Measurements from ENCODE around the gene TMBIM6.
"Not testable (repeated sequence)": the region's sequence is repeated elsewhere in the genome, so short reads cannot be mapped to it uniquely, and the experiment has no call there.

The TMBIM6 gene

GRCh38 chr12:49707128-49707811 lies 34.1 kb upstream of the TMBIM6 start, which contains the start of gene FMNL3:
TSS of gene FMNL3 (minus strand) at chr12:49707405. CDS start at chr12:49707180, 225 bp downstream.
- Histone ChIP-seq H3K27me3 (ENCODE audit: control insufficient read depth, insufficient read depth, low read length) (no peaks in the 10 kb centered on the region), H3K4me3 (ENCODE audit: low read length) (peak within 1 kb of the TSS; percentile 82), H3K9ac (ENCODE audit: low read length) (peak within 1 kb of the TSS; percentile 39), H3K4me1 (ENCODE audit: control insufficient read depth, insufficient read depth, low read length) (peaks cover 6% of the 10 kb centered on the region), H3K27ac (ENCODE audit: low read depth, low read length) (peak within 1 kb of the TSS; percentile 82), H3K36me3 (ENCODE audit: control insufficient read depth, insufficient read depth, low read length) (no peaks in the 10 kb centered on the region)

GRCh38 chr12:49707812-49708147 lies 33.6 kb upstream of the TMBIM6 start:
- no peak overlapping the region for H3K4me3 ChIP-seq (ENCODE audit: low read length)
- H3K4me1 ChIP-seq (ENCODE audit: control insufficient read depth, insufficient read depth, low read length) = peaks cover 6% of the 10 kb centered on the region
- no peak overlapping the region for H3K9ac ChIP-seq (ENCODE audit: low read length)
- no peaks in the 10 kb centered on the region for H3K36me3 ChIP-seq (ENCODE audit: control insufficient read depth, insufficient read depth, low read length)
- H3K27ac ChIP-seq (ENCODE audit: low read depth, low read length) = no peak overlapping the region
- no peaks in the 10 kb centered on the region for H3K27me3 ChIP-seq (ENCODE audit: control insufficient read depth, insufficient read depth, low read length)

GRCh38 chr12:49708851-49709250 lies 32.5 kb upstream of the TMBIM6 start:
- Histone ChIP-seq H3K9ac (ENCODE audit: low read length) (no peak overlapping the region), H3K27ac (ENCODE audit: low read depth, low read length) (no peak overlapping the region), H3K36me3 (ENCODE audit: control insufficient read depth, insufficient read depth, low read length) (no peaks in the 10 kb centered on the region), H3K27me3 (ENCODE audit: control insufficient read depth, insufficient read depth, low read length) (no peaks in the 10 kb centered on the region), H3K4me1 (ENCODE audit: control insufficient read depth, insufficient read depth, low read length) (peaks cover 6% of the 10 kb centered on the region), H3K4me3 (ENCODE audit: low read length) (no peak overlapping the region)

DNA sequence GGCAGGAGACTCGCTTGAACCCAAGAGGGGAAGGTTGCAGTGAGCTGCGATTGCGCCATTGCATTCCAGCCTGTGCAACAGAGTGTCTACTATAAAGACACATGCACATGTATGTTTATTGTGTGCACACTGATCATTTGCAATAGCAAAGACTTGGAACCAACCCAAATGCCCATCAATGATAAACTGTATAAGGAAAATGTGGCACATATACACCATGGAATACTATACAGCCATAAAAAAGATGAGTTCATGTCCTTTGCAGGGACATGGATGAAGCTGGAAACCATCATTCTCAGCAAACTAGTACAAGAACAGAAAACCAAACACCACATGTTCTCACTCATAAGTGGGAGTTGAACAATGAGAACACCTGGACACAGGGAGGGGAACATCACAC lies 27.4 kb upstream of the TMBIM6 start:
- not testable (repeated sequence) for H3K4me3 ChIP-seq (ENCODE audit: low read length); H3K4me1 ChIP-seq (ENCODE audit: control insufficient read depth, insufficient read depth, low read length); H3K9ac ChIP-seq (ENCODE audit: low read length); H3K27ac ChIP-seq (ENCODE audit: low read depth, low read length); H3K36me3 ChIP-seq (ENCODE audit: control insufficient read depth, insufficient read depth, low read length); H3K27me3 ChIP-seq (ENCODE audit: control insufficient read depth, insufficient read depth, low read length)

GRCh38 chr12:49716553-49716952 lies 24.8 kb upstream of the TMBIM6 start:
- Histone ChIP-seq H3K36me3 (ENCODE audit: control insufficient read depth, insufficient read depth, low read length) (no peaks in the 10 kb centered on the region), H3K27me3 (ENCODE audit: control insufficient read depth, insufficient read depth, low read length) (no peaks in the 10 kb centered on the region), H3K9ac (ENCODE audit: low read length) (no peak overlapping the region), H3K27ac (ENCODE audit: low read depth, low read length) (no peak overlapping the region), H3K4me1 (ENCODE audit: control insufficient read depth, insufficient read depth, low read length) (no peaks in the 10 kb centered on the region), H3K4me3 (ENCODE audit: low read length) (no peak overlapping the region)

DNA sequence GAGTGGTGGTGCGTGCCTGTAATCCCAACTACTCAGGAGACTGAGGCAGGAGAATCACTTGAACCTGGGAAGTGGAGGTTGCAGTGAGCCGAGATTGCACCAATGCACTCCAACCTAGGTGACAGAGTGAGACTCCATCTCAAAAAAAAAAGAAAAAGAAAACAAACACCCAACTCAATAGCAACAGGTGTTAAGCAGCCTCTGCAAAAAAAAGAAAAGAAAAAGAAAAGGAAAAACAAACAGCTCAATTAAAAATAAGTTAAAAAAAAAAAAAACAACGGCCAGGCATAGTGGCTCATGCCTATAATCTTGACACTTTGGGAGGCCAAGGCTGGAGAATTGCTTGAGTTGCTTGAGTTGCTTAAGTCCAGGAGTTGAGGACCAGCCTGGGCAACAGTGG lies 23.6 kb upstream of the TMBIM6 start:
- not testable (repeated sequence) for H3K4me1 ChIP-seq (ENCODE audit: control insufficient read depth, insufficient read depth, low read length); H3K27ac ChIP-seq (ENCODE audit: low read depth, low read length); H3K9ac ChIP-seq (ENCODE audit: low read length); H3K27me3 ChIP-seq (ENCODE audit: control insufficient read depth, insufficient read depth, low read length); H3K36me3 ChIP-seq (ENCODE audit: control insufficient read depth, insufficient read depth, low read length); H3K4me3 ChIP-seq (ENCODE audit: low read length)

- no peaks in the 10 kb centered on the region for H3K27me3 ChIP-seq (ENCODE audit: control insufficient read depth, insufficient read depth, low read length)
- no peaks in the 10 kb centered on the region for H3K4me1 ChIP-seq (ENCODE audit: control insufficient read depth, insufficient read depth, low read length)
- H3K36me3 ChIP-seq (ENCODE audit: control insufficient read depth, insufficient read depth, low read length) = no peaks in the 10 kb centered on the region
- H3K9ac ChIP-seq (ENCODE audit: low read length) = no peak overlapping the region
- H3K27ac ChIP-seq (ENCODE audit: low read depth, low read length) = no peak overlapping the region
- H3K4me3 ChIP-seq (ENCODE audit: low read length) = no peak overlapping the region
Observed at GRCh38 chr12:49720214-49720613, 21.1 kb upstream of the TMBIM6 start.

DNA sequence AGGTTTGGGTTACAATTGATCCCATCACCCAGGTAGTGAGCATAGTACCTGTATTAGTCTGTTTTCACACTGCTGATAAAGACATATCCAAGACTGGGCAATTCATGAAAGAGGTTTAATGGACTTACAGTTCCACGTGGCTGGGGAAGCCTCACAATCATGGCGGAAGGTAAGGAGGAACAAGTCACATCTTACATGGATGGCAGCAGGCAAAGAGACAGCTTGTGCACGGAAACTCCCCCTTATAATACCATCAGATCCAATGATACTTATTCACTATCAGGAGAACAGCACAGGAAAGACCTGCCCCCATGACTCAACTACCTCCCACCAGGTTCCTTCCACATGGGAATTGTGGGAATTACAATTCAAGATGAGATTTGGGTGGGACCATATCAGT lies 20.0 kb upstream of the TMBIM6 start:
- H3K27me3 ChIP-seq (ENCODE audit: control insufficient read depth, insufficient read depth, low read length); H3K27ac ChIP-seq (ENCODE audit: low read depth, low read length); H3K36me3 ChIP-seq (ENCODE audit: control insufficient read depth, insufficient read depth, low read length); H3K4me1 ChIP-seq (ENCODE audit: control insufficient read depth, insufficient read depth, low read length); H3K4me3 ChIP-seq (ENCODE audit: low read length); H3K9ac ChIP-seq (ENCODE audit: low read length): not testable (repeated sequence)

- Histone ChIP-seq H3K4me3 (ENCODE audit: low read length) (no peak overlapping the region), H3K36me3 (ENCODE audit: control insufficient read depth, insufficient read depth, low read length) (no peaks in the 10 kb centered on the region), H3K9ac (ENCODE audit: low read length) (no peak overlapping the region), H3K27ac (ENCODE audit: low read depth, low read length) (no peak overlapping the region), H3K4me1 (ENCODE audit: control insufficient read depth, insufficient read depth, low read length) (no peaks in the 10 kb centered on the region), H3K27me3 (ENCODE audit: control insufficient read depth, insufficient read depth, low read length) (no peaks in the 10 kb centered on the region)
Observed at GRCh38 chr12:49728446-49728845, 12.9 kb upstream of the TMBIM6 start.

DNA sequence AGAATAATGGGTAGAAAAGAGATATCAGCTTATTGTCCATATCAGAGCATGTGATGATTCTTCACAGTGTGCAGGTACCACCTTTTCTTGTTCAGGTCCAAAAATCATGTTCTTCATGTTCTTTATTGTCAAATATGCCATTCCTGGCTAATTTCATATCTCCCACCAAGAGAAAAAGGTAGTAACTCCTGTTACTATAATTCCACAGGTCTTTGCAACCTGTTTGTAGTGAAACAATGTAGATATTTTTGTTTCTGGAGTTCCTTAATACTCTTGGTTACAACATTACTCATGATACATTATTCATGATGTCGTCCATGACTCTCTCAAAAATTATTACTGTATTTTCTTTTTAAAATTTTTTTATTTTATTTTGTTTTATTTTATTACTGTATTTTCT lies 11.3 kb upstream of the TMBIM6 start:
- Histone ChIP-seq H3K36me3 (ENCODE audit: control insufficient read depth, insufficient read depth, low read length) (no peaks in the 10 kb centered on the region), H3K4me3 (ENCODE audit: low read length) (no peak overlapping the region), H3K4me1 (ENCODE audit: control insufficient read depth, insufficient read depth, low read length) (no peaks in the 10 kb centered on the region), H3K27ac (ENCODE audit: low read depth, low read length) (no peak overlapping the region), H3K9ac (ENCODE audit: low read length) (no peak overlapping the region), H3K27me3 (ENCODE audit: control insufficient read depth, insufficient read depth, low read length) (no peaks in the 10 kb centered on the region)

DNA sequence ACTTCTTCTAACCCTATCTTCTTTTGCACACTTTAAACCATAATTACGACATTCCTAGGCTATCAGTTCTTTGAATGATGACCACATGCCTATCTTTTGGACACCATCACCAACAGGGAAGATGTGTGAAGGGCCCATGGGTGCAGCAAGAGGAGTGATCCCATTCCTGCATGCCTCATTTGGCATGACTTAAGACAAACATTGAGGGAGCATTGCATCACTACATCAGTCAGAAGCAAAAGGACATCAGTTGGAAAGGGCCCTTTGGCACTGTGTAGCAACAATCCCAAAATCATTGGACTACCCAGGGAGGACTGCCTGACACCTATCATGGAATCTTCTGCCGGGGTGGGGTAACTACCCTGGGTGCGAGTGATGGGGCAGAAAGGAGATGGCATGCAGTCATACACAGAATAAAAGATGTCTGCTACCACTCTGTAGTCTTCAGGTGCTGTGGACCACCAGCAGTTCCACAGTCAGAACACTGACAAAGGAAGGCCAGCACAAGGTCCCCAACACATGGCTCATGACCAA lies 10.7 kb upstream of the TMBIM6 start:
- no peak overlapping the region for H3K4me3 ChIP-seq (ENCODE audit: low read length)
- H3K9ac ChIP-seq (ENCODE audit: low read length) = no peak overlapping the region
- H3K4me1 ChIP-seq (ENCODE audit: control insufficient read depth, insufficient read depth, low read length) = no peaks in the 10 kb centered on the region
- no peak overlapping the region for H3K27ac ChIP-seq (ENCODE audit: low read depth, low read length)
- H3K27me3 ChIP-seq (ENCODE audit: control insufficient read depth, insufficient read depth, low read length) = no peaks in the 10 kb centered on the region
- H3K36me3 ChIP-seq (ENCODE audit: control insufficient read depth, insufficient read depth, low read length) = no peaks in the 10 kb centered on the region

DNA sequence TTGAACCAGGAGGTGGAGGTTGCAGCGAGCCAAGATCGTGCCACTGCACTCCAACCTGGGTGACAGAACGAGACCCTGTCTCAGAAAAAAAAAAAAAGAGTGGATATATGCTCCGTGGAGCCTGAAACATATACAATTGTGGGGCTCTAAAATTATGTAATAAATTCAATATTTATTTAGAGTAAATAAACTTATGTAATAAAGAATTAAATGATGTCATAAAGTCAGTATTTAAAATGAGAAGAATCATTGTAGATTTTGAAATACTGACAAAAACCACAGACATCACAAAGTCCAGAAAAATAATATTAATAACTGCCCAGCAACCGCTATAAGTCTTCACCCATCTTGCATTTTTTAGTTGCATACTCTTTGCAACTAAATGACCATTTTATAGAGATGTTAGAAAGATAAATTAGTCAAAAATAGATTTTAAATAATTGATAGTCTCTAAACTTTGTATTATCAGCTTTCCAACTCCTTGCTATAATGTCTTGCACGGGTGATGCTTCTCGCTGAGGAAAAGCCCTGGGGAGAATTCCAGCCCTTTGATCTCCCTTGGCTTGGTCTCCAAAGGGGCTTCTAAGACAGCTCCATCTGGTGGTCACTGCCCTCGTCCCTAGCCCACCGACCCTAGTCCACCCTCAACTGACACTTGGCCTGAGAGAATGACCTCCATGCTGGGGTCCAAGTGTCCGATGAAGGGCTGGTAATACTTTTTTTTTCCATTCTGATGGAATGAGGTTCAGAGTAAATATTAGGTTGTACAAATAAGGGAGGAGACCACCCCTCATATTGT lies 7.9 kb upstream of the TMBIM6 start:
- Histone ChIP-seq H3K36me3 (ENCODE audit: control insufficient read depth, insufficient read depth, low read length) (no peaks in the 10 kb centered on the region), H3K4me1 (ENCODE audit: control insufficient read depth, insufficient read depth, low read length) (no peaks in the 10 kb centered on the region), H3K27me3 (ENCODE audit: control insufficient read depth, insufficient read depth, low read length) (no peaks in the 10 kb centered on the region), H3K9ac (ENCODE audit: low read length) (no peak overlapping the region), H3K27ac (ENCODE audit: low read depth, low read length) (no peak overlapping the region), H3K4me3 (ENCODE audit: low read length) (no peak overlapping the region)

GRCh38 chr12:49734900-49735299 lies 6.5 kb upstream of the TMBIM6 start:
- not testable (repeated sequence) for H3K27me3 ChIP-seq (ENCODE audit: control insufficient read depth, insufficient read depth, low read length); H3K9ac ChIP-seq (ENCODE audit: low read length); H3K36me3 ChIP-seq (ENCODE audit: control insufficient read depth, insufficient read depth, low read length); H3K27ac ChIP-seq (ENCODE audit: low read depth, low read length); H3K4me1 ChIP-seq (ENCODE audit: control insufficient read depth, insufficient read depth, low read length); H3K4me3 ChIP-seq (ENCODE audit: low read length)

All from rectal smooth muscle tissue (tissue), 1 donor.